ENCODE results near the gene EFHC1. TPM values are rescaled to one million over a fixed set of nuclear protein-coding genes. Genes with fewer than 3 reads are reported as not detected.

EFHC1 gene
- total RNA-seq, 8 experiments from 2014 or later = 15.5 to 74.2 (median 32.0) TPM

- H3K4me1 ChIP-seq (replicated peaks in 1 of 2) = peaks cover 0 to 2% of the 10 kb centered on the region in 2 donors
- H3K4me3 ChIP-seq = no peak overlapping the region
- H3K27ac ChIP-seq = no peak overlapping the region
- in situ Hi-C loops (cut with MboI; ENCODE audit: low pct_unique_long_range_greater_than_20kb in 2 of 9, low sequenced_read_pairs in 9 of 9, unreplicated experiment in 9 of 9) = loop anchor here in 4 of 9 experiments (10.0 to 25.0 kb wide), 4 partner anchors 108 to 259 kb away; partner anchors contain the start of genes MCM3 (in 1 of the 4), TMEM14A (in 1 of the 4) and TRAM2 (in 1 of the 4)
- WGBS, 10 experiments = 80 to 100% (median 93%) methylated on average over 1 to 14 of the region's 26 CpGs; no CpG with 5 or more reads in 4 of the 10 experiments
- no peak for ATAC-seq (replicated peaks in 6 of 8)
Observed at GRCh38 chr6:52403086-52403485, 17.1 kb upstream of the EFHC1 start.

GRCh38 chr6:52403627-52404026, 16.5 kb upstream of the EFHC1 start:
- 67 to 100% (median 98%) methylated on average over 2 to 8 of the region's 9 CpGs; no CpG with 5 or more reads in 2 of the 10 experiments for WGBS, 10 experiments
- peak in 1 of 8 experiments; percentile 52 for ATAC-seq (replicated peaks in 6 of 8)
- in situ Hi-C loops (cut with MboI; ENCODE audit: low pct_unique_long_range_greater_than_20kb in 2 of 9, low sequenced_read_pairs in 9 of 9, unreplicated experiment in 9 of 9) = loop anchor here in 4 of 9 experiments (10.0 to 25.0 kb wide), 4 partner anchors 109 to 259 kb away; partner anchors contain the start of genes MCM3 (in 1 of the 4), TMEM14A (in 1 of the 4) and TRAM2 (in 1 of the 4)

GRCh38 chr6:52405243-52405642, 14.9 kb upstream of the EFHC1 start:
- WGBS, 10 experiments = 83 to 100% (median 100%) methylated on average over 1 of the region's 1 CpG; no CpG with 5 or more reads in 7 of the 10 experiments
- Histone ChIP-seq H3K4me1 (replicated peaks in 1 of 2) (peaks cover 0 to 3% of the 10 kb centered on the region in 2 donors), H3K27ac (no peak overlapping the region), H3K4me3 (no peak overlapping the region)
- no peak for ATAC-seq (replicated peaks in 6 of 8)
- in situ Hi-C loops (cut with MboI; ENCODE audit: low pct_unique_long_range_greater_than_20kb in 2 of 9, low sequenced_read_pairs in 9 of 9, unreplicated experiment in 9 of 9) = loop anchor here in 4 of 9 experiments (10.0 to 25.0 kb wide), 4 partner anchors 110 to 257 kb away; partner anchors contain the start of genes MCM3 (in 1 of the 4), TMEM14A (in 1 of the 4) and TRAM2 (in 1 of the 4)

More at GRCh38 chr6:52403627-52404026, 16.5 kb upstream of the EFHC1 start:
- Histone ChIP-seq H3K4me1 (replicated peaks in 1 of 2) (peaks cover 0 to 2% of the 10 kb centered on the region in 2 donors), H3K4me3 (no peak overlapping the region), H3K27ac (no peak overlapping the region)

- H3K27ac ChIP-seq = no peak overlapping the region
- peaks cover 0 to 3% of the 10 kb centered on the region in 2 donors for H3K4me1 ChIP-seq (replicated peaks in 1 of 2)
- ATAC-seq (replicated peaks in 6 of 8) = peak in 4 of 8 experiments; percentile 46 to 69 (median 57)
- H3K4me3 ChIP-seq = no peak overlapping the region
- in situ Hi-C loops (cut with MboI; ENCODE audit: low pct_unique_long_range_greater_than_20kb in 2 of 9, low sequenced_read_pairs in 9 of 9, unreplicated experiment in 9 of 9) = loop anchor here in 4 of 9 experiments (10.0 to 25.0 kb wide), 4 partner anchors 113 to 255 kb away; partner anchors contain the start of genes MCM3 (in 1 of the 4), TMEM14A (in 1 of the 4) and TRAM2 (in 1 of the 4)
Observed at GRCh38 chr6:52407467-52407866, 12.7 kb upstream of the EFHC1 start.

- Histone ChIP-seq H3K4me3 (no peak overlapping the region), H3K27ac (no peak overlapping the region), H3K4me1 (replicated peaks in 1 of 2) (peaks cover 0 to 3% of the 10 kb centered on the region in 2 donors)
- WGBS, 10 experiments = 0 to 100% (median 87%) methylated on average over 1 of the region's 1 CpG; no CpG with 5 or more reads in 2 of the 10 experiments
- ATAC-seq (replicated peaks in 6 of 8) = peak in 2 of 8 experiments; percentile 74 to 76
- in situ Hi-C loops (cut with MboI; ENCODE audit: low pct_unique_long_range_greater_than_20kb in 2 of 9, low sequenced_read_pairs in 9 of 9, unreplicated experiment in 9 of 9) = loop anchor here in 4 of 9 experiments (10.0 to 25.0 kb wide), 4 partner anchors 115 to 253 kb away; partner anchors contain the start of genes MCM3 (in 1 of the 4), TMEM14A (in 1 of the 4) and TRAM2 (in 1 of the 4)
Observed at GRCh38 chr6:52409499-52409898, 10.6 kb upstream of the EFHC1 start.

GRCh38 chr6:52410979-52411378, 9.2 kb upstream of the EFHC1 start:
- ATAC-seq (replicated peaks in 6 of 8) = no peak
- in situ Hi-C loops (cut with MboI; ENCODE audit: low pct_unique_long_range_greater_than_20kb in 2 of 9, low sequenced_read_pairs in 9 of 9, unreplicated experiment in 9 of 9) = loop anchor here (10.0 to 25.0 kb wide), 6 partner anchors 124 to 254 kb away; partner anchors contain the start of genes MCM3 (in 1 of the 9), TMEM14A (in 1 of the 9) and TRAM2 (in 1 of the 9)
- Histone ChIP-seq H3K4me3 (no peak overlapping the region), H3K27ac (no peak overlapping the region), H3K4me1 (replicated peaks in 1 of 2) (peaks cover 0 to 3% of the 10 kb centered on the region in 2 donors)

- peaks cover 0 to 5% of the 10 kb centered on the region in 2 donors for H3K4me1 ChIP-seq (replicated peaks in 1 of 2)
- H3K4me3 ChIP-seq = no peak overlapping the region
- 80 to 100% (median 92%) methylated on average over 1 to 4 of the region's 4 CpGs; no CpG with 5 or more reads in 1 of the 10 experiments for WGBS, 10 experiments
- in situ Hi-C loops (cut with MboI; ENCODE audit: low pct_unique_long_range_greater_than_20kb in 2 of 9, low sequenced_read_pairs in 9 of 9, unreplicated experiment in 9 of 9) = loop anchor here (10.0 to 25.0 kb wide), 6 partner anchors 125 to 253 kb away; partner anchors contain the start of genes MCM3 (in 1 of the 9), TMEM14A (in 1 of the 9) and TRAM2 (in 1 of the 9)
- no peak overlapping the region for H3K27ac ChIP-seq
- ATAC-seq (replicated peaks in 6 of 8) = no peak
Observed at GRCh38 chr6:52411911-52412310, 8.2 kb upstream of the EFHC1 start.

GRCh38 chr6:52415333-52415732, 4.8 kb upstream of the EFHC1 start:
- in situ Hi-C loops (cut with MboI; ENCODE audit: low pct_unique_long_range_greater_than_20kb in 2 of 9, low sequenced_read_pairs in 9 of 9, unreplicated experiment in 9 of 9) = loop anchor here (5.0 to 25.0 kb wide), 7 partner anchors 128 to 249 kb away; partner anchors contain the start of genes MCM3 (in 1 of the 9), TMEM14A (in 1 of the 9) and TRAM2 (in 1 of the 9)
- Histone ChIP-seq H3K27ac (no peak overlapping the region), H3K4me3 (no peak overlapping the region), H3K4me1 (replicated peaks in 1 of 2) (peaks cover 4 to 8% of the 10 kb centered on the region in 2 donors)
- ATAC-seq (replicated peaks in 6 of 8) = no peak
- 40 to 100% (median 88%) methylated on average over 1 of the region's 1 CpG; no CpG with 5 or more reads in 5 of the 10 experiments for WGBS, 10 experiments

GRCh38 chr6:52415917-52416628, 4.1 kb upstream of the EFHC1 start:
- no peak for ATAC-seq (replicated peaks in 6 of 8)
- Histone ChIP-seq H3K4me3 (no peak overlapping the region), H3K27ac (no peak overlapping the region), H3K4me1 (replicated peaks in 1 of 2) (peaks cover 4 to 8% of the 10 kb centered on the region in 2 donors)
- in situ Hi-C loops (cut with MboI; ENCODE audit: low pct_unique_long_range_greater_than_20kb in 2 of 9, low sequenced_read_pairs in 9 of 9, unreplicated experiment in 9 of 9) = loop anchor here (5.0 to 25.0 kb wide), 7 partner anchors 129 to 249 kb away; partner anchors contain the start of genes MCM3 (in 1 of the 9), TMEM14A (in 1 of the 9) and TRAM2 (in 1 of the 9)
- 30 to 84% (median 56%) methylated on average over 2 to 6 of the region's 6 CpGs for WGBS, 10 experiments

GRCh38 chr6:52416629-52417151, 3.5 kb upstream of the EFHC1 start:
- H3K27ac ChIP-seq = no peak overlapping the region
- 0% methylated on average over 1 of the region's 1 CpG; no CpG with 5 or more reads in 4 of the 10 experiments for WGBS, 10 experiments
- in situ Hi-C loops (cut with MboI; ENCODE audit: low pct_unique_long_range_greater_than_20kb in 2 of 9, low sequenced_read_pairs in 9 of 9, unreplicated experiment in 9 of 9) = loop anchor here (5.0 to 25.0 kb wide), 7 partner anchors 129 to 248 kb away; partner anchors contain the start of genes MCM3 (in 1 of the 9), TMEM14A (in 1 of the 9) and TRAM2 (in 1 of the 9)
- peaks cover 8 to 10% of the 10 kb centered on the region in 2 donors for H3K4me1 ChIP-seq (replicated peaks in 1 of 2)
- no peak overlapping the region for H3K4me3 ChIP-seq
- peak in 2 of 8 experiments; percentile 1 for ATAC-seq (replicated peaks in 6 of 8)

- ATAC-seq (replicated peaks in 6 of 8) = peak in 2 of 8 experiments; percentile 13 to 15
- Histone ChIP-seq H3K27ac (no peak overlapping the region), H3K4me3 (no peak overlapping the region), H3K4me1 (replicated peaks in 1 of 2) (peaks cover 8 to 12% of the 10 kb centered on the region in 2 donors)
- in situ Hi-C loops (cut with MboI; ENCODE audit: low pct_unique_long_range_greater_than_20kb in 2 of 9, low sequenced_read_pairs in 9 of 9, unreplicated experiment in 9 of 9) = loop anchor here (5.0 to 25.0 kb wide), 7 partner anchors 130 to 247 kb away; partner anchors contain the start of genes MCM3 (in 1 of the 9), TMEM14A (in 1 of the 9) and TRAM2 (in 1 of the 9)
- WGBS, 10 experiments = 10 to 81% (median 60%) methylated on average over 1 to 5 of the region's 5 CpGs; no CpG with 5 or more reads in 3 of the 10 experiments
Observed at GRCh38 chr6:52417675-52418111, 2.4 kb upstream of the EFHC1 start.

GRCh38 chr6:52418606-52419005, 1.5 kb upstream of the EFHC1 start:
- Histone ChIP-seq H3K4me1 (replicated peaks in 1 of 2) (peaks cover 8 to 12% of the 10 kb centered on the region in 2 donors), H3K27ac (no peak overlapping the region), H3K4me3 (no peak overlapping the region)
- in situ Hi-C loops (cut with MboI; ENCODE audit: low pct_unique_long_range_greater_than_20kb in 2 of 9, low sequenced_read_pairs in 9 of 9, unreplicated experiment in 9 of 9) = loop anchor here (5.0 to 25.0 kb wide), 7 partner anchors 131 to 246 kb away; partner anchors contain the start of genes MCM3 (in 1 of the 9), TMEM14A (in 1 of the 9) and TRAM2 (in 1 of the 9)
- 64 to 100% (median 91%) methylated on average over 1 to 2 of the region's 2 CpGs; no CpG with 5 or more reads in 2 of the 10 experiments for WGBS, 10 experiments
- ATAC-seq (replicated peaks in 6 of 8) = no peak

All from motor neuron (in vitro differentiated cells).